G401.6 (cell line): ENCODE measurements around the gene RFPL4AL1.
"Not testable (repeated sequence)": the region's sequence is repeated elsewhere in the genome, so short reads cannot be mapped to it uniquely, and the experiment has no call there.

Source experiments
- FAIRE-seq: peaks from 2 replicates; lab custom pipeline; 2012; peaks lifted over from hg19 to GRCh38; lab: Jason Lieb, UNC

The RFPL4AL1 gene

DNA sequence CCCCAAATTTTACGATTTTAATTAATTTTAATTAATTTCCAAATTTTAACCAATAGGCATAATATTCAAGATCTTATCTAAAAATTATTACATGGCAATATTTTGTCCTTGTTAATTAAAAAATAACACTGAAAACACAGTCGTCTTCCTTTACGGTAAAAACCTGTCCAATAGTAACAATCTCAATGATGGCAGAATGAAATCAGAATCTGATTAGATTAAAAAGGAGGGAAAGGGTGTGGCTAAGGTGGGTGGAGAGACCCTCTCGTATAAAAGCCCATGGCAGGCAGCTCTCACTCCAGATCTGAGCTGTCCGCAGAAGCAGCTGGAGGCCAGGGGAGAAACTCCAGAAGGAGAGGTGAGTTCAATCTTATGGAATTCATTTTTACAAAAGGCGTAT, at the start of gene RFPL4AL1:
Gene RFPL4AL1 (plus strand): TSS at position 301 of the 400 bp plus-strand sequence. CDS start 2,687 bp downstream, outside the sequence.
- FAIRE-seq = peak; percentile 90

- FAIRE-seq = no peak
These were observed 48.6 kb upstream of the RFPL4AL1 start for GRCh38 chr19:55720214-55720746.

DNA sequence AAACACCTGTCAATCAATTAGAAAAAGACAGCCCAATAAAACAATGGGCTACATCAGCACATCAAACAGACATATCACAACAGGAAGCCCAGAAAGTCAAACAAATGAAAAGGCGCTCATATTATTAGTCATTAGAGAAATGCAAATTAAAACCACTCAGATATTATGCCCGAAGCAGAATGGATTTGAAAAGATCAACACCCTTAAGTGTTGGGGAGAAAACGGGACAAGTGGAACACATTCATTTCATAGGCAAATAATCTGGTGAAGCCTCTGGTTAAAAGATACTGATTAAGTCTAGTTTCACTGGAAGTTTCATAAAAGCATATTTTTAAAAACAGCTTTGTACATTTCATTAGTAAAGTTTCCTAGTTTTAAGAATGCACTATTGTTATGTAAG, 48.1 kb upstream of the RFPL4AL1 start:
- FAIRE-seq = no peak

- no peak for FAIRE-seq
These were observed 45.4 kb upstream of the RFPL4AL1 start for GRCh38 chr19:55723491-55723890.

DNA sequence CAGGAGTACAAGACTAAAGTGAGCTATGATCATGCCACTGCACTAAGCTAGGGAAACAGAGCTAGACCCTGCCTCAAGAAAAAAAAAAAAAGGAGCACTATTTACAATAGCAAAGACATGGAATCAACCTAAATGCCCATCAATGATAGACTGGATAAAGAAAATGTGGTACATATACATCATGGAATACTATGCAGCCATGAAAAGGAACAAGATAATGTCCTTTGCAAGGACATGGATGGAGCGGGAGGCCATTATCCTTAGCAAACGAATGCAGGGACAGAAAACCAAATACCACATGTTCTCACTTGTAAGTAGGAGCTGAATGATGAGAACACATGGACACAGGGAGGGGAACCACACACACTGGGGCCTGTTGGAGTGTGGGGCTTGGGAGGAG, 38.5 kb upstream of the RFPL4AL1 start:
- FAIRE-seq = not testable (repeated sequence)

DNA sequence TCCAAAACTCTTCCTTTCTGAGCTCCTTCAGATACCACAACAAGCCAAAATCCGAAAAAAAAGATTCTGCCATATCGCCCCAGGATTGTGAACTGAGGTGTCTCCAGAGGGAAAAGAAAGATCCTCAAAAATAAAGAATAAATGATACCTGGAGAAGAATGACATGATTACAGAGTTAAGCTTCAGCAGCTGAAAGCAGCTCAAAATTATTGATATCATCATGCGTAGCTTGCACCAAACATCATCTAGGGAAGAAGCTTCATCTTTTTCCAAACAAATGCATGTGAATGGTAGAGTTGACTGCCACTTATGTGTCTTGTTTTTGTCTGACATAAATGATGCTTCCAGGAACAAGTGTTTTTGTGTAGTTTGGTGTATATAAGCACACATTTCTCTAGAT, 30.6 kb upstream of the RFPL4AL1 start, which contains the start of gene NLRP9:
Gene NLRP9 (minus strand): TSS at position 101 of the 400 bp plus-strand sequence. CDS start 28 bp downstream, at position 73.
- FAIRE-seq = no peak

DNA sequence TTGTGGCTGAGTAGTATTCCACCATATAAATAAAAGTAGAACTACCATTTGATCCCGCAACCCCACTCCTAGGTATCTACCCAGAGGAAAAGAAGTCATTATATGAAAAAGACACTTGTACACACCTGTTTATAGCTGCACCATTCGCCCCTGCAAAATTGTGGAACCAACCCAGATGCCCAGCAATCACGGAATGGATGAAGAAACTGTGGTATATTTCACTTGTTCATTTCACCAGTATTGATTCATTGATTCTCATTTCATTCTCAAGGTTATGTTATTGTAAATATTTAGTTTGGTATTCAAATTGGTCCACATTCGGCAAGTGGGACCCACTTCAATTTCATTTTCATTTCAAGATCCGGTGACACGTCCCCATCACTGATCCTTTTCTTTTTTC, 18.2 kb upstream of the RFPL4AL1 start:
- FAIRE-seq = no peak

GRCh38 chr19:55753401-55753800, 15.5 kb upstream of the RFPL4AL1 start:
- no peak for FAIRE-seq

GRCh38 chr19:55756808-55757207, 12.1 kb upstream of the RFPL4AL1 start:
- FAIRE-seq = not testable (repeated sequence)

GRCh38 chr19:55758797-55759196, 10.1 kb upstream of the RFPL4AL1 start, which contains the start of gene RFPL4A:
RFPL4A (plus strand) TSS chr19:55759097; CDS start chr19:55761801, 2,704 bp downstream.
- peak; percentile 84 for FAIRE-seq

DNA sequence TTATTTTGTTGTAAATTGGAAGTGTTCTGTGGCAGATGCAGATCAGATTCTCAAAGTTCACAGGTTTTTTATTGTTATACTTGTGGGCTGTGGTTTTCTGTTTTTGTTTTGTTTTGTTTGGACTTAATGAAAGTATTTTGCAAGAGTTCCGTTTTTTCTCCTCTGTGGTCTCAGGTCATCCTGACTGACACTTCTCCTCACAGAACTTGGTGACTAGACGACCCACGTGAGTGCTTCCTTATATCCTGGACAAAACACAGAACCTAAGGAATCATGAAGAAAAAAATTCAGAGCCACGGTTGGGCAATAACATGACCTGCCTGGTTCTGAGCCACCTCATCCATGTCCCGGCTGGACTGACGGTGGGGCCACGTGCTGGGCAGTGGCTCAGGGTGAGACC, 2.5 kb upstream of the RFPL4AL1 start:
- no peak for FAIRE-seq

DNA sequence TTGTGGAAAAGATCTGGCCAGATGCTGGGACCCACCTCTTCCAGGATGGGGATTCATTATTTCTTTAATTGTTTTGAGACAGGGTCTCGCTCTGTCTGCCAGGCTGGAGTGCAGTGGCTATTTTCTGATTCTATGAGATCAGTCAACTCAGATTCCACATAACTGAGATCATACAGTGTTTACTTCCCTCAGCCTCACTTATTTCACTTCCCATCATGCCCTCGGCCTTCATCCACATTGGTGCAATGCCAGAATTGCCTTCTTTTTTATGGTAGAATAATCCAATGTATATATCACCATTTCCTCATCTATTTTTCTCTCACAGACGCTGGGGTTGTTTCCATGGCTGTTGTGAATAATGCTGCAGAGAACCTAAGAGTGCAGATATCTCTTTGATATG, 714 bp downstream of the RFPL4AL1 start:
- not testable (repeated sequence) for FAIRE-seq

GRCh38 chr19:55777528-55777927, 8.6 kb downstream of the RFPL4AL1 start:
- FAIRE-seq = no peak

- no peak for FAIRE-seq
These were observed 9.4 kb downstream of the RFPL4AL1 start for GRCh38 chr19:55778331-55778730.

DNA sequence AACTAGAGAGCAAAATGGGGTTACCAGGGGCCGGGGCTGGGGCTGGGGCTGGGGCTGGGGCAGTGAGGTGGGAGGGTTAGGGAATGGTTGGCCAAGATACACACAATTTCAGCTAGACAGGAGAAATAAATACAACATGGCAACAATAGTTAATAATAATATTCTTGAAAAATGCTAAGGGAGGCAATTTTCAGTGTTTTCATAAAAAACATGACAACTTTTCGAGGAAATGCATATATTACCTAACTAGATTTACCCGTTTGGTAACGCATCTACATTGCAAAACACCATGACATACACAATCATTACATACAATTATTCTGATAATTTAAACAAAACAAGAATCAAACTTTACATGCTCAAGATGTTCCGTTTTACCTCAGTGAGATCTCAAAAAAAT, 12.2 kb downstream of the RFPL4AL1 start:
- no peak for FAIRE-seq

- FAIRE-seq = no peak
These were observed 26.1 kb downstream of the RFPL4AL1 start for GRCh38 chr19:55795021-55795420.

DNA sequence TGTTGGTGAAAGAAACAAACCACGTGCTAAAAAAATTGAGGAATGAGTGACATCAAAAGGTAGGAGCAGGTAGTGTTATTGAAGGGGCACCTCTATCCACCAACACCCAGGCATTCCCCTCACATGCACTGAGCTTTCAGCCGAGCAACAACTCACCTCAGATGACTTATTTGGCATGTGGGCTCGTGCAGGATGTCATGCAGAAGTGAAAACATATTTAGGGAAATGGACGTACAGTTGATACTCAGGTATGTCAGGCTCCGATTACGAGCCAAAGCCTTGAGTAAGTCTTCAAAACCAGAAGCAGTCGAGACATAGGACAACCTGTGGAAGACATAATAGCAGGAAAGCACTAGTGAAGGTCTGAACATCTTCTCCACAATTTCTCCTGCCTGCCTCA, 32.5 kb downstream of the RFPL4AL1 start:
- no peak for FAIRE-seq

DNA sequence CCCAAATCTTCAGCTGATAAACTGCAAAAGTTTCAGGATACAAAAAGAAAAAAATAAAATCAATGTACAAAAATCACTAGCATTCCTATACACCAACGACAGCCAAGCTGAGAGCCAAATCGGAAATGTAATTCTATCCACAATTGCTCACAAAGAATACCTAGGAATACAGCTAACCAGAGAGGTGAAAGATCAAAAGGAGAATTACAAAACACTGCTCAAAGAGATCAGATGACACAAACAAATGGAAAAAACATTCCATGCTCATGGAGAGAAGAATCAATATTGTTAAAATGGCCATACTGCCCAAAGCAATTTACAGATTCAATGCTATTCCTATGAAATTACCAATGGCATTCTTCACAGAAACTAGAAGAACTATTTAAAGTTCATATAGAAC, 33.4 kb downstream of the RFPL4AL1 start:
- no peak for FAIRE-seq

- FAIRE-seq = peak; percentile 94
These were observed 40.6 kb downstream of the RFPL4AL1 start for GRCh38 chr19:55809381-55810058.

GRCh38 chr19:55811340-55811739, 42.4 kb downstream of the RFPL4AL1 start:
- no peak for FAIRE-seq

- no peak for FAIRE-seq
These were observed 43.5 kb downstream of the RFPL4AL1 start for GRCh38 chr19:55812449-55812848.

- FAIRE-seq = no peak
These were observed 45.0 kb downstream of the RFPL4AL1 start for GRCh38 chr19:55813906-55814305.

DNA sequence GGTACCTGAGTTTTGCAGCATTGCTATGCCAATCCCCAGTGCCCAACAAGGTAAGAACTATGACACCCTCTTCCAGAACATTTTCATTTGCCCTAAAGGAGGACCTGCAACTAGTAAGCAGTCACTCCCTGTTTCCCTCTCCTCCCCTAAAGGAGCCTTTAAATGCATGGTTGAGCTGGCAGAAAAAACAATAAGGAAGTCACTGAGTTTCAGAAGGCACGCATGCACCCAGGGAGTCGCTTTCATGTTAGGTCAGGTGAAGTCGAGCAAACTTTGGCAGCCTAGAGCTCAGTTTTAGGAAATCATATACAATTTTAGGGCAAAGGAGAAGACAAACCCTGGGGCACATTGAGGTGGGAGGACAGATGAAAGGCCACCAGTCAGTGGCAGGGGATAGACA, 51.1 kb downstream of the RFPL4AL1 start:
- no peak for FAIRE-seq
